HT1080 (cell line): Measurements from ENCODE around the gene PPP1R8. TPM values are rescaled to one million over a fixed set of nuclear protein-coding genes. Genes with fewer than 3 reads are reported as not detected.
A peak's percentile ranks its signal among the peaks of the same experiment; 100 is the strongest.
"Not testable (repeated sequence)": the region's sequence is repeated elsewhere in the genome, so short reads cannot be mapped to it uniquely, and the experiment has no call there.

Experiments
- DNase-seq: peaks from one replicate; pipeline ENCODE4 v3.0.0-alpha.2; 2015; ENCODE audit warnings: low read depth
- polyA plus RNA-seq, 2 experiments: library from polyadenylated mRNA; depleted of rRNA; stranded (reverse); fragments of >200 nt; gene quantifications; 2 replicates each; pipeline ENCODE4 v1.2.3, GENCODE V29; 2015
- total RNA-seq: library from RNA; depleted of rRNA; stranded (reverse); fragments of >200 nt; shearing (Covaris generic); gene quantifications from 2 replicates; pipeline ENCODE4 v1.2.3, GENCODE V29; 2014; rRNA removed

The PPP1R8 gene
- total RNA-seq = 80.1 and 81.5 TPM in 2 replicates
- polyA plus RNA-seq (2015; cell fraction: cytosol; rRNA removed) = 45.9 and 54.2 TPM in 2 replicates
- 38.3 and 39.9 TPM in 2 replicates for polyA plus RNA-seq (2015; cell fraction: nucleus; rRNA removed)

DNA sequence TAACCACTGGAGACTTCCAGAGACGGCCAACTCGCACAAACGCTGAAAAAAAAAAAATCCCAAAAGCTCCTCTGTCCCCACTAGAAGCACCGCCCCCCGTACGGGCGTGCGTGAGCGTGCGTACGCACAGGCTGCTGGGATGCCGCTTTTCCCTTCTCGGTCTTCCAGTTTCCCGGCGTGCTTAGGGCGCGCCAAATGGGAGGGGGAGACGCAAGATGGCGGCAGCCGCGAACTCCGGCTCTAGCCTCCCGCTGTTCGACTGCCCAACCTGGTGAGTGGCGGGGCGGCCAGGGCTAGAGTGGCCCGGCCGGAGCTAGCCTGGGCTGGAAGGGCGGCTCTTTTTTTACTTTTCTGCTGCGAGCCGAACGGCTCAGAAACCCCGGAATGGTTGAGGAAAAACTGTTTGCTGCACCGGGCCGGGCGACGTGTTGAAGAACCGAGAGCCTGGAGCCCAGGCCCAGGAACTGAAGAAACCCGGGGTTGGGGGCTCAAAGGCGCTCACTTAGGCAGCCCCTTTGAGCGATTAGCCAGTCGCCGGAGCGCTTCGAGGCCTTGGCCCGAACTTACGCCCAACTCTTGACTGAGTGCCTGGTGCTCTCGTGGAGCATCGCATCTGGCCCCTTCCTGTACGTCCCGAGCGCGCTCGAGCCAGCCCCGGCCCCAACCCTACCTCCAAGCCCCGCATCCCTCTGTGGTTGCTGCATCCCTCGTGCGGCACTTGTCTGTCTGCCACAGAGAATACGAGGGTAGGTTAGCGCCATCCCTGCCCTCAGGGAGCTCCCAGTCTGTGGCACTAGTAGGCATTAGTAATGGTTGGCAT, at the start of gene PPP1R8:
Gene PPP1R8 (plus strand): TSS at position 162 of the 820 bp plus-strand sequence. CDS start 54 bp downstream, at position 216.
- DNase-seq = peak; percentile 94

DNA sequence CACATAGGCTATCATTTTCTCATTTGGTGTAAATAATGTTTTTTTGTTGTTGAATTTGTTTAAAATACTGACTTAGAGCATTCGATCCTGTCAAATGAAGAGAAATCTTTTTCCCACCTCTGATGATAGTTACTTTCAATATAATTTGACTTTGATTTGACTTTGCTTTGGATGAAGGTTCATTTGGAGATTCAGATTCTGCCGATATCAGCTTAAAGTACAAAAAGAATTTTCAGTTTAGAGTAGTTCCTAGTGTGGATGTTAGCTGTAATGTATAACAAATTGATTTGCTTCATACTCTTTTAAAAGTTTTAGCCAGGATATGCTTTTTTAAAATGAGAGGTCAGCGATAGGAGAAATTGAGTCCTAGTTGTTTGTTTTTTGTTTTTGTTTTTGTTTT, 47.6 kb upstream of the PPP1R8 start:
- no peak for DNase-seq

- DNase-seq = no peak
Observed at GRCh38 chr1:27784700-27785099, 45.9 kb upstream of the PPP1R8 start.

DNA sequence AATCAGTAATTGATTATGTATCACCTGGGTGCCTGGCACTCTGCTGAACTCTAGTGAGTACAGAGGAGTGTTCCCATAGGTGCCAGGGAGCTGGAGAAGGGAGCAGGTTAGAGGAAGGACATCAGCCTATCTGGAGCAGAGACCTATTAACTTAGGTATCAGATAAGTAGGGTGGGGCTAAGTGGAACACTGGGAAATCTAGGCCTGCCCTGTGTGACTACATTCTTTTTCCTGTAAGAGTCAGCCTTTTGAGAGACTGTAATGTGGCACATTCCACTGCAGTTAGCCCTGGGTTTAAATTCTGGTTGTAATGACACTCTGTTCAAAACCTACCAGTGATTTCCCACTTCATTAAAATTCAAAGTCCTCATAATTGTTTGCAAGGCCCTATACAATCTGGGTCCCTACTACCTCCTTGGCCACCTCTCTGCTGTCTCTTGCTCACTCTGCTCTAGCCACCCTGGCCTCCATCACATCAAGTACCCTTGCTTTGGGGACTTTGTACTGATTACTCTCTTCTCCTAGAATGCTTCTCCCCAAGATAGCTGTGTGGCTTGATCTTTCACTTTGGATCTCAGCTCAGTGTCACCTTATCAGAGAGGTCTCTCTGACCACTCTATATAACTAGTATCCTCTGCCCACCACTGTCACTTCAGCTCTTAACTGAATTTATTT, 44.7 kb upstream of the PPP1R8 start:
- DNase-seq = peak; percentile 10

DNA sequence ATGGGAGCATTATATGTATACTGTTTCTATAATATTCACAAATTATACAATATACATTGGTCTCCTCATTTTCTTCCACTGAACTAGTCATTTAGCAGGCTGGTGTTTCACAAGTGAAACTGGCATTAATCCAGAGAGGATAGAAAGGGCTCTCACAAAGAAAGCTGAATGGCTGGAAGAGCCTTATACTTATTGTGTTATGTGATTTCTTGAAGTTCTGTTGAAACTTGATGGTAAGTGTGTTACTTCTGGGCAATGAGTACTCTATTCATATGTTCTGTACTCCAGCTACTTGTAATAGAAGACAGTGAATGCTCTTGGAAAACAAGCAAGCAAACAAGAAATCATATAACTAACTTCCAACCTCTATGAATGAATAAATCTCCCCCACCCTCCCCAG, 42.7 kb upstream of the PPP1R8 start:
- no peak for DNase-seq

- DNase-seq = peak; percentile 81
Observed at GRCh38 chr1:27789540-27790041, 41.0 kb upstream of the PPP1R8 start.

GRCh38 chr1:27790270-27790669, 40.3 kb upstream of the PPP1R8 start:
- DNase-seq = not testable (repeated sequence)

GRCh38 chr1:27795601-27796000, 35.0 kb upstream of the PPP1R8 start:
- no peak for DNase-seq

GRCh38 chr1:27804791-27805190, 25.8 kb upstream of the PPP1R8 start:
- no peak for DNase-seq

DNA sequence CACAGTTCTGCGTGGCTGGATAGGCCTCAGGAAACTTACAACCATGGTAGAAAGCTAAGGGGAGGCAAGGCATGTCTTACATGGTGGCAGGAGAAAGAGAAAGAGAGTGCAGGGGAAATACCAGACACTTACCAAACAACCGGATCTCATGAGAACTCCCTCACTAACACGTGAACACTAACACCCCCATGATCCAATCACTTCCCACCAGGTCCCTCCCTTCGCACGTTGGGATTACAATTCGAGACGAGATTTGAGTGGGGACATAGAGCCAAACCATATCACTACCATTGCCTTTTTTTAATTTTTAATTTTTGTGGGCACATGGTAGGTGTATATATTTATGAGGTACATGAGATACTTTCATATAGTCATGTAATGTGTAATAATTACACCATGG, 23.8 kb upstream of the PPP1R8 start:
- DNase-seq = no peak

DNA sequence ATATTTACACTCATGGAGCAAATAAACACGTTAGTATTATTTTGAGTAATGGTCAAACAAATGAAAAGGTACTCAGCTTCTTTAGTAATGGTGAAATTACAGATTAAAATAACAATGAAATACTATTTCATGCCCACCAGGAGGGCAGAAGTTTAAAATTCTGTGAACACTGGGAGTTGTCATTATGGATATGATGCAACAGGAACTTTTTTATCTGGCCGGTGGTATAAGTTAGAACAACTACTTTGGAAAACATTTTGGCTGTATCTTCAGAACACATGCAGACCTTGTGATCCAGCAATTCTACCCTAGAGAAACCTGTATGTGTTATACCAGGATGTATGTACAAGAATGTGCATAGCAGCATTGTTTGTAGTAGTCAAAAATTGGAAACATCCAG, 23.2 kb upstream of the PPP1R8 start:
- DNase-seq = no peak

DNA sequence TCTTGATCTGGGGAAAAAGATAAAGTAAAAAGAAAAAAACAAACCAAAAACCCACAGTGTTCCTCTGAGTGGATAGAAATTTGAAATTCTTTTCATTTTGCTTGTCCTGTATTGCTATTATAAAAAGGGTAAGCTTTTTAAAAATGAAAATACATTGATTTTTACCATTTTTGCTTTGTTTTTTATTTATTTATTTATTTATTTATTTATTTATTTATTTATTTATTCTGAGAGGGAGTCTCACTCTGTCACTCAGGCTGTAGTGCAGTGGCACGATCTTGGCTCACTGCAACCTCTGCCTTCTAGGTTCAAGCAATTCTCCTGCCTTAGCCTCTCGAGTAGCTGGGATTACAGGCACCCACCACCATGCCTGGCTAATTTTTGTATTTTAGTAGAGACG, 22.5 kb upstream of the PPP1R8 start:
- not testable (repeated sequence) for DNase-seq

GRCh38 chr1:27809883-27810282, 20.7 kb upstream of the PPP1R8 start:
- DNase-seq = no peak

- DNase-seq = no peak
Observed at GRCh38 chr1:27811741-27812500, 18.7 kb upstream of the PPP1R8 start.

- DNase-seq = no peak
Observed at GRCh38 chr1:27816921-27817630, 13.5 kb upstream of the PPP1R8 start.

DNA sequence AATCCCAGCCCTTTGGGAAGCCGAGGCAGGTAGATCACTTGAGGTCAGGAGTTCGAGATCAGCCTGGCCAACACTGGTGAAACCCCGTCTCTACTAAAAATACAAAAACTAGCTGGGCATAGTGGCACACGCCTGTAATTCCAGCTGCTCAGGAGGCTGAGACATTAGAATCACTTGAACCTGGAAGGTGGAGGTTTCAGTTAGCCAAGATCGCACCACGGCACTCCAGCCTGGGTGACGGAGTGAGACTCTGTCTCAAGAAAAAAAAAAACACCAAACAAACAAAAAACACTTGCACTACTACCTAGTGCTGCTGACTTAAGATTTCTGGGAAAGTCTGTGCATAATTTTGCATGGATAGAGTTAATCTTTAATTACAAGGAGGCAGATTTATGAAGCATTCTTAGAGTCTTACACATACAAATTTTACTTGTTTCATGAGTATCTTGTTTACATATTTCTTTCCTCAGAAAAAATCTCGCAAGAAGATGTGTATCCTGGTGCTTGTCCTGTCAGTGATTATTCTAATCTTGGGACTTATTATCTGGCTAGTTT, 8.7 kb upstream of the PPP1R8 start:
- no peak for DNase-seq

DNA sequence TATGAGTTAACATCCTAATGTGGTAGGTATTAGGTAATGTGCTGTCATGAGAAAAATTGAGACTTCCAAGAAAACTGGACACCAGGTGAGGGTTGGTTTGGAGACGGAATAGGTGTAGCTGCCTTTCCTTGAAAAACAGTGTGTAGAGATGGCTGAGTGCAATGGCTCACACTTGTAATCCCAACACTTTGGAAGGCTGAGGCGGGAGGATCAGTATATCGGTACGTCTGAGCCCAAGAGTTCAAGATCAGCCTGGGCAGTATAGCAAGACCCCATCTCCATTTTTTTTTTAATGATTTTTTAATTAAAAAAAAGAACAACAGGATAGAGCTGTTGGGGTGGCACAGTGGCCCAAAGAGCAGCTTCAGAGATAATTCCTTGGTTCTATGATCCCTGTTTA, 6.8 kb upstream of the PPP1R8 start:
- no peak for DNase-seq

DNA sequence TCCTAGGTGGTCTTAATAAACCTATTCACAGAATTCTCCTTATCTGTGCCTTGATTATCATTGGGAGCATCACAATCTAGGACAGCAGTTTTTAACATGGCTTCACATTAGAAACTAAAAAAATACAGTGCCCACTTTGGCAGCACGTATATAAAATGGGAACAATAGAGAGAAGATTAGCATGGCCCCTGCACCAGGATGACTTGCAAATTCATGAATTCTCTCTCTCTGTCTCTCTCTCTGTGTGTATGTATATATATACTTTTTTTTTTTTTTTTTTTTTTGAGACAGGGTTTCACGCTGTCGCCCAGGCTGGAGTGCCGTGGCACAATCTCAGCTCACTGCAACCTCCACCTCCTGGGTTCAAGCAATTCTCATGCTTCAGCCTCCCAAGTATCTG, 6.2 kb upstream of the PPP1R8 start:
- no peak for DNase-seq

DNA sequence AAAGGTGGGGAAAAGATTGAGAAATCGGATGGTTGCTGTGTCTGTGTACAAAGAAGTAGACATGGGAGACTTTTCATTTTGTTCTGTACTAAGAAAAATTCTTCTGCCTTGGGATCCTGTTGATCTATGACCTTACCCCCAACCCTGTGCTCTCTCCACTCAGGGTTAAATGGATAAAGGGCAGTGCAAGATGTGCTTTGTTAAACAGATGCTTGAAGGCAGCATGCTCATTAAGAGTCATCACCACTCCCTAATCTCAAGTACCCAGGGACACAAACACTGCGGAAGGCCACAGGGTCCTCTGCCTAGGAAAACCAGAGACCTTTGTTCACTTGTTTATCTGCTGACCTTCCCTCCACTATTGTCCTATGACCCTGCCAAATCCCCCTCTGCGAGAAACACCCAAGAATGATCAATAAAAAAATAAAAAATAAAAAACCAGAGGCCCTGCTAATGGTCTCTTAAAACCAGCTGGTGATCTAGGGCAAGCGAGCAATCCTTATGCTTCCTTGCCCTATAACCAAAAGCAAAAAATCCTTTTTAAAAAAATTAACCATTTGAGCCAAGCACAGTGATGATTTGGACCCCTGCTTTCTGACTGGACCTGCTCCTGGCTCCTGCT, 1.1 kb upstream of the PPP1R8 start:
- DNase-seq = not testable (repeated sequence)
